Measurements from ENCODE around the gene PLXNA4. TPM values are rescaled to one million over a fixed set of nuclear protein-coding genes. Genes with fewer than 3 reads are reported as not detected.

The PLXNA4 gene
- total and polyA plus RNA-seq, 9 of the 15 experiments (the other 6 are each of a cell fraction or from before 2014, with no cell fraction given), result under 0.01 to 0.09 TPM; not detected in 7

- no peak for TF ChIP-seq ZNF12 (CRISPR knock-in tag; IDR thresholded peaks at IDR 0.05)
- no peak for TF ChIP-seq ZNF695 (CRISPR knock-in tag; IDR thresholded peaks at IDR 0.05)
Observed at GRCh38 chr7:132367004-132367403, 209.3 kb downstream of the PLXNA4 start (continued).

- no peak overlapping the region for H3K4me2 ChIP-seq (ENCODE audit: insufficient read depth, low read length)
- H3K9me3 ChIP-seq (replicated peaks; ENCODE audit: control insufficient read depth, insufficient read depth, low read depth, low read length), result no peaks in the 10 kb centered on the region
- DNase-seq (ENCODE audit: extremely low read depth in 1 of 4, low spot score in 3 of 4), result no peak
- H3K9ac ChIP-seq (ENCODE audit: insufficient read depth in 1 of 2, low read depth in 2 of 2, low read length in 2 of 2), result no peak overlapping the region
- intact Hi-C loops (cut with micrococcal nuclease) (no loop called here), in situ Hi-C loops (cut with MboI) (no loop called here)
- ChIA-PET CTCF (ENCODE audit: low intra/inter-chr PET ratio) (no interaction called here), POLR2A (interaction anchor here (0.7 to 1.5 kb wide), 2 partner anchors 9 to 864 kb away, joined by 4 read pairs; no protein-coding TSS in a partner anchor)
- no peak overlapping the region for H3K27ac ChIP-seq (ENCODE audit: extremely low read depth, low read depth, low read length)
- no peak overlapping the region for H2AFZ ChIP-seq (ENCODE audit: low read depth, low read length)
- H3K27me3 ChIP-seq (ENCODE audit: control insufficient read depth in 2 of 2, insufficient read depth in 2 of 2, low read length in 2 of 2), result peaks cover 9 to 41% of the 10 kb centered on the region in 2 experiments
- no TSS peak for BruUV-seq (replicated peaks)
- TF ChIP-seq, protein P1, sequence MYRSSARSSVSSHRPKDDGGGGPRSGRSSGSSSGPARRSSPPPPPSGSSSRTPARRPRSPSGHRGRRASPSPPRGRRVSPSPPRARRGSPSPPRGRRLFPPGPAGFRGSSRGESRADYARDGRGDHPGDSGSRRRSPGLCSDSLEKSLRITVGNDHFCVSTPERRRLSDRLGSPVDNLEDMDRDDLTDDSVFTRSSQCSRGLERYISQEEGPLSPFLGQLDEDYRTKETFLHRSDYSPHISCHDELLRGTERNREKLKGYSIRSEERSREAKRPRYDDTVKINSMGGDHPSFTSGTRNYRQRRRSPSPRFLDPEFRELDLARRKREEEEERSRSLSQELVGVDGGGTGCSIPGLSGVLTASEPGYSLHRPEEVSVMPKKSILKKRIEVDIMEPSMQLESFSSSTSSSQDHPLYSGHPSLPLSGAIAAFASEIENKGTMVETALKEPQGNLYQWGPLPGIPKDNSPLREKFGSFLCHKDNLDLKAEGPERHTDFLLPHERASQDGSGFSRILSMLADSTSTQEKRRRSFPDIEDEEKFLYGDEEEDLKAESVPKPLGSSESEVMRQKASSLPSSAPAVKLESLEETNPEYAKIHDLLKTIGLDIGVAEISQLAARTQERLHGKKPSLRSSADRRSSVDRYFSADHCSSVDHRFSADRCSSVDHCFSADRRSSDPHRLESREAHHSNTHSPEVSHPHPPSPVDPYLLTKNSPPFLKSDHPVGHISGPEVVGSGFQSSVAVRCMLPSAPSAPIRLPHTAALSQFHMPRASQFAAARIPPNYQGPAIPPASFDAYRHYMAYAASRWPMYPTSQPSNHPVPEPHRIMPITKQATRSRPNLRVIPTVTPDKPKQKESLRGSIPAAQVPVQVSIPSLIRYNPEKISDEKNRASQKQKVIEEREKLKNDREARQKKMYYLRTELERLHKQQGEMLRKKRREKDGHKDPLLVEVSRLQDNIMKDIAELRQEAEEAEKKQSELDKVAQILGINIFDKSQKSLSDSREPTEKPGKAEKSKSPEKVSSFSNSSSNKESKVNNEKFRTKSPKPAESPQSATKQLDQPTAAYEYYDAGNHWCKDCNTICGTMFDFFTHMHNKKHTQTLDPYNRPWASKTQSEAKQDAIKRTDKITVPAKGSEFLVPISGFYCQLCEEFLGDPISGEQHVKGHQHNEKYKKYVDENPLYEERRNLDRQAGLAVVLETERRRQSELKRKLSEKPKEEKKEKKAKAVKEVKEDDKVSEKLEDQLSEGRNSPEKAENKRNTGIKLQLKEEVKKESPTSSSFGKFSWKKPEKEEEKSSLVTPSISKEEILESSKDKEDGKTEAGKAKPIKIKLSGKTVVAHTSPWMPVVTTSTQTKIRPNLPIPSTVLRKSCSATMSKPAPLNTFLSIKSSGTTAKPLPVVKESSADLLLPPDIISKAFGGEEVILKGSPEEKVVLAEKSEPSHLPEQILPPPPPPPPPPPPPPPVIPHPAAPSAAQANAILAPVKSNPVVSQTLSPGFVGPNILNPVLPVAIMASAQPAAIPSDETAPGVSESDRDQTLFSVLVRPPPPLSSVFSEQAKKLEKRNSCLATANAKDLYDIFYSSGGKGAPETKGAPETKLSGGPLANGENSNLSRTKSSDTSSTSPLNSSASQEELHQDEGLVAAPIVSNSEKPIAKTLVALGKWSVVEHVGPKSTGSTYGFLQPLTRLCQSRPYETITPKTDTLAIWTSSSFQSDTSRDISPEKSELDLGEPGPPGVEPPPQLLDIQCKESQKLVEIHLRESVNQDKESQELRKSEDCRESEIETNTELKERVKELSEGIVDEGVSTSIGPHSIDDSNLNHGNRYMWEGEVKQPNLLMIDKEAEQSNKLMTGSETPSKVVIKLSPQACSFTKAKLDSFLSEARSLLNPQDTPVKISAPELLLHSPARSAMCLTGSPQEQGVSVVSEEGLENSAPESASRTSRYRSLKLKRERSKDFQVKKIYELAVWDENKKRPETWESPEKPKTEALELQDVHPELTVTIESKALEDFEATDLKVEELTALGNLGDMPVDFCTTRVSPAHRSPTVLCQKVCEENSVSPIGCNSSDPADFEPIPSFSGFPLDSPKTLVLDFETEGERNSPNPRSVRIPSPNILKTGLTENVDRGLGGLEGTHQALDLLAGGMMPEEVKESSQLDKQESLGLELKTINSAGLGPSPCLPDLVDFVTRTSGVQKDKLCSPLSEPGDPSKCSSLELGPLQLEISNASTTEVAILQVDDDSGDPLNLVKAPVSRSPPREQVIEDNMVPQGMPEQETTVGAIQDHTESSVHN (IDR thresholded peaks at IDR 0.05; ENCODE audit: borderline replicate concordance in 1 of 2, low read depth in 1 of 2), result no peak
- TF ChIP-seq HDAC6 (IDR thresholded peaks at IDR 0.05; ENCODE audit: low read depth, low read length) (no peak), RCOR1 (IDR thresholded peaks at IDR 0.05; ENCODE audit: borderline replicate concordance in 1 of 2, low read depth in 2 of 2, low read length in 2 of 2) (no peak), E2F5 (CRISPR knock-in tag; IDR thresholded peaks at IDR 0.05) (no peak), POU5F1 (IDR thresholded peaks at IDR 0.05; ENCODE audit: borderline replicate concordance, low read depth, low read length, partially characterized antibody) (no peak), ILK (tag; IDR thresholded peaks at IDR 0.05; ENCODE audit: borderline replicate concordance, low read depth) (no peak), TGIF2 (CRISPR knock-in tag; IDR thresholded peaks at IDR 0.05) (no peak), NCOA4 (IDR thresholded peaks at IDR 0.05; ENCODE audit: partially characterized antibody) (no peak), SMAD3 (CRISPR knock-in tag; conservative IDR thresholded peaks at IDR 0.05) (no peak)
- no peaks in the 10 kb centered on the region for H3K36me3 ChIP-seq (ENCODE audit: control insufficient read depth, insufficient read depth, low read length)
- H3K4me3 ChIP-seq, result no peak overlapping the region
- no peaks in the 10 kb centered on the region; the same call in none of the 2 replicates for H4K20me1 ChIP-seq (replicated peaks; ENCODE audit: control insufficient read depth, insufficient read depth, low read length)
- ATAC-seq, result no peak
- 0% methylated on average over 5 of the region's 5 CpGs for WGBS (ENCODE audit: insufficient coverage, low coverage, missing lambda C conversion rate)
- H3K9me1 ChIP-seq (ENCODE audit: control insufficient read depth, insufficient read depth, low read length), result no peaks in the 10 kb centered on the region
- no peak for FAIRE-seq
- no peaks in the 10 kb centered on the region for H3K79me2 ChIP-seq (ENCODE audit: control insufficient read depth, insufficient read depth, low read length)
- no peaks in the 10 kb centered on the region for H3K4me1 ChIP-seq (replicated peaks in 1 of 2; ENCODE audit: control insufficient read depth in 2 of 2, insufficient read depth in 2 of 2, low read length in 2 of 2)
Observed at GRCh38 chr7:132364226-132364625, 212.0 kb downstream of the PLXNA4 start.
